WERI-Rb-1 (cell line): ENCODE measurements around the gene FAM193B.
A peak's percentile ranks its signal among the peaks of the same experiment; 100 is the strongest.

Source experiments
- DNase-seq: peaks from one replicate; pipeline ENCODE4 v3.0.0-alpha.2; 2020
- H3K27ac ChIP-seq: fragments of 250-450 bp; sonication (Bioruptor Pico); 2 replicates; pipeline ENCODE4 v1.5.1; 2020; ENCODE audit warnings: mild to moderate bottlenecking, moderate library complexity
- H3K27me3 ChIP-seq: fragments of 250-450 bp; sonication (Bioruptor Pico); 2 replicates; pipeline ENCODE4 v1.5.1; 2021; ENCODE audit warnings: mild to moderate bottlenecking, low read depth, moderate library complexity; ENCODE audit not compliant: insufficient read depth, severe bottlenecking
- H3K36me3 ChIP-seq: fragments of 250-450 bp; sonication (Bioruptor Pico); 2 replicates; pipeline ENCODE4 v1.5.1; 2020; ENCODE audit warnings: mild to moderate bottlenecking, moderate library complexity
- H3K4me3 ChIP-seq: 2 replicates; pipeline ENCODE4 v1.5.1; 2011; ENCODE audit warnings: low read depth, mild to moderate bottlenecking, control low read depth, low read length
- H3K9me3 ChIP-seq: fragments of 250-450 bp; sonication (Bioruptor Pico); 2 replicates; pipeline ENCODE4 v1.5.1; 2021; ENCODE audit warnings: mild to moderate bottlenecking, moderate library complexity; ENCODE audit not compliant: severe bottlenecking
- TF ChIP-seq, protein P1 (sequence below): IDR thresholded peaks from 2 replicates; pipeline ENCODE4 v1.5.1; 2011; ENCODE audit warnings: low read depth, mild to moderate bottlenecking, control low read depth, inconsistent platforms, low read length

FAM193B gene

DNA sequence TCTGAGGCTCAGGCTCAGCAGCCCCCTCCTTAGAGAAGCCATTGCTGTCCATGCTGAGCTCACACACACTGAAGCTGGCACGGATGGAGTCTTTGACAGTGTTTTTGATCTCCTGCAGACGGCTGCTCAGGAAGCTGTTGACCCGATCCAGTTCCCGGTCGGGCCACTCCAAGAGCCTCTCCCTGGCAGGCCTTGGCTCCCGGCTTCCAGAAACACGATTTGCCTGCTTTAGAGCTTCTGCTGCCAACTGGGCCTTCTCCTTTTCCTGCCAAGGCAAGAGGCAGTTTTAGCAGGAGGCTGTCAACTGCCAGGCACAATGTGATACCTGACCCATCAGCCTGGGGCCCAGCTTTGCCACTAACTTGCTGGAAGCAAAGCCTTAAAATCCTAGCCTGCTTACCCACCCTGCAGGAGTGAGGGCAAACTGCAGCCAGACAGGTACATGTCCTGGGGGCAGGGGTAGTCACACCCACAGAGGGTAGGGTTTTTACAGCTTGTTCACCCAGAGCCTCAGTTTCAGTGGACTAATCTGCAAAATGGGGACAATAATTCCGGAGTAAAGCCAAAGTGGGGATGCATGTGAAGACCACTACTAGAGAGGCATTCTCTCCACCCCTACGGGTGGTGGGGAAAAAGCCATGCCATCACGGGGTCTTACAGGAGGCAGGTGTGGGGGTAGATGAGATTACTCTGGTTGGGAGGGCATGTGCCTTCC, 29.3 kb downstream of the FAM193B start:
- H3K27ac ChIP-seq, result no peak overlapping the region
- TF ChIP-seq, protein P1, sequence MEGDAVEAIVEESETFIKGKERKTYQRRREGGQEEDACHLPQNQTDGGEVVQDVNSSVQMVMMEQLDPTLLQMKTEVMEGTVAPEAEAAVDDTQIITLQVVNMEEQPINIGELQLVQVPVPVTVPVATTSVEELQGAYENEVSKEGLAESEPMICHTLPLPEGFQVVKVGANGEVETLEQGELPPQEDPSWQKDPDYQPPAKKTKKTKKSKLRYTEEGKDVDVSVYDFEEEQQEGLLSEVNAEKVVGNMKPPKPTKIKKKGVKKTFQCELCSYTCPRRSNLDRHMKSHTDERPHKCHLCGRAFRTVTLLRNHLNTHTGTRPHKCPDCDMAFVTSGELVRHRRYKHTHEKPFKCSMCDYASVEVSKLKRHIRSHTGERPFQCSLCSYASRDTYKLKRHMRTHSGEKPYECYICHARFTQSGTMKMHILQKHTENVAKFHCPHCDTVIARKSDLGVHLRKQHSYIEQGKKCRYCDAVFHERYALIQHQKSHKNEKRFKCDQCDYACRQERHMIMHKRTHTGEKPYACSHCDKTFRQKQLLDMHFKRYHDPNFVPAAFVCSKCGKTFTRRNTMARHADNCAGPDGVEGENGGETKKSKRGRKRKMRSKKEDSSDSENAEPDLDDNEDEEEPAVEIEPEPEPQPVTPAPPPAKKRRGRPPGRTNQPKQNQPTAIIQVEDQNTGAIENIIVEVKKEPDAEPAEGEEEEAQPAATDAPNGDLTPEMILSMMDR, result no peak
- H3K36me3 ChIP-seq, result peaks cover 7% of the 10 kb centered on the region

DNA sequence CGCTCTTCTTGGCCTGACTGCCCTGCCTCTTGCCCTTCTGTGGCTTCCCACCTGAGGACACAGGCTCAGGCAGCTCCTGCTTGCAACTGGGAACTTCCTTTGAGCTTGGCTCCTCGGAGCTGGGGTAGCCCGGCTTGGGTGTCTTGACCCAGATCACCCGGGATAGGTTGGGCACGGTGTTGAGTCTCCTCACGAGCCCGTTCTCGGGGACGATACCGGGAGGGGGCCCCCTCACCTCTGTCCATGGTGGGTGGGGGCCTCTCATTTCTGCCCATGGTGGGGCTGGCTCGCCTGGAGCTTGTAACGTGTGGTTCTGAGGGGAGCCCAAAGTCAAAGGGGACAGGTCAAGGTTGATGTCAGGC, 29.8 kb downstream of the FAM193B start:
- H3K27ac ChIP-seq, result no peak overlapping the region
- H3K27me3 ChIP-seq, result no peaks in the 10 kb centered on the region
- H3K9me3 ChIP-seq, result no peaks in the 10 kb centered on the region
- H3K4me3 ChIP-seq, result no peak overlapping the region
- peaks cover 7% of the 10 kb centered on the region for H3K36me3 ChIP-seq
- no peak for DNase-seq
- TF ChIP-seq, protein P1, result no peak

More for the DNA sequence above, 29.3 kb downstream of the FAM193B start:
- no peaks in the 10 kb centered on the region for H3K27me3 ChIP-seq
- no peak for DNase-seq
- H3K9me3 ChIP-seq, result no peaks in the 10 kb centered on the region
- H3K4me3 ChIP-seq, result no peak overlapping the region

DNA sequence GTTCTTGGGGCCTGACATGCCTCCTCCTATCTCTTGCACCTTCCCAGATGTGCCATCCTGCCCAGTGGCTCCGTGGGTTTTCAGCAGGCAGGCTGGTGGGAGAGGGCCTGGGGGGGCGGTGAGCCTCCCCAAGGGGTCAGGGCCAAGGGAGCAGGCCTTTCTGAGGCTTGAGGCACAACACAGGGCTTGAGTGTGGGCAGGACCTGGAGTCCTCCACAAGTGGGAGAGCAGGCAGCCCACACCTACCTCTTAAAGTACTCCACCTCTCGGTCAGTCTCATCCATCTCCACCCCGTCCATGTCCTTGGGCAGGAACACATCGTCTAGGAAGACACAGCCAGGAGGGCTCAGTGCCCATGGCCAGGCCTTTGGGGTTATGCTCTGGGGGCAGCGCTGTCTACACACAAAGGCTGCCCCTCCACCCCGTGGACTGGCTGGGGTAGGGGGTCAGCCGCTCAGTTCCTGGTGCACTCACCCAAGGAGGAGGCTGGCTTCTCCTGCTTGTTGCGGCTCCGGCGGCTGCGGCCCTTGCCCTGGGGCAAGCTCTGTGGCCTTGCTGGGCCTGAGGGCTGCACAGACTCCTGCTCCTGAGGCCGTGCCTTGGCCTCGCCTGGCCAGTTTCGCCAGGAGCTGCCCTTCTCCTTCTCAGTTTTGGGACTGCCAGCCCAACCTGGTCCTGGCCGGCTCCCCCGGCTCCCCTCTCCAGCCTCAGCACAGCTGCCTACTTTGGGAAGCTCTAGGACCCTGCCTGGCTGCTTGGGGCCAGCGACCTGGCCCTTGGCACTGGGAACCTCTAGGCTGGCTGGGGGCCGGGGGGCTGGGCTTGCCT, 30.4 kb downstream of the FAM193B start:
- Histone ChIP-seq H3K27me3 (no peaks in the 10 kb centered on the region), H3K27ac (no peak overlapping the region), H3K4me3 (no peak overlapping the region), H3K9me3 (no peaks in the 10 kb centered on the region), H3K36me3 (peaks cover 7% of the 10 kb centered on the region)
- no peak for DNase-seq
- TF ChIP-seq, protein P1, result no peak

- no peaks in the 10 kb centered on the region for H3K9me3 ChIP-seq
- TF ChIP-seq, protein P1, result 0 out of 2 replicates have a peak, but pooled peaks have one; percentile 19
- H3K36me3 ChIP-seq, result peaks cover 7% of the 10 kb centered on the region
- no peak overlapping the region for H3K27ac ChIP-seq
- H3K27me3 ChIP-seq, result no peaks in the 10 kb centered on the region
- H3K4me3 ChIP-seq, result no peak overlapping the region
- no peak for DNase-seq
These were observed 33.3 kb downstream of the FAM193B start for GRCh38 chr5:177520916-177521513.

GRCh38 chr5:177520271-177520670, 34.1 kb downstream of the FAM193B start:
- TF ChIP-seq, protein P1, result no peak
- no peak for DNase-seq
- no peak overlapping the region for H3K4me3 ChIP-seq
- H3K36me3 ChIP-seq, result peaks cover 13% of the 10 kb centered on the region
- H3K27ac ChIP-seq, result no peak overlapping the region
- no peaks in the 10 kb centered on the region for H3K9me3 ChIP-seq
- H3K27me3 ChIP-seq, result no peaks in the 10 kb centered on the region
